Measurements from ENCODE around the gene SMARCB1. TPM values are rescaled to one million over a fixed set of nuclear protein-coding genes. Genes with fewer than 3 reads are reported as not detected.

The SMARCB1 gene
- total and polyA plus RNA-seq, 2 experiments from 2014 or later: 114 to 132 TPM

- TF ChIP-seq ETS1 (IDR thresholded peaks at IDR 0.05) (no peak), CREB1 (CRISPR knock-in tag; IDR thresholded peaks at IDR 0.05; ENCODE audit: low read depth) (no peak), ZNF331 (CRISPR knock-in tag; IDR thresholded peaks at IDR 0.05; ENCODE audit: low read depth) (no peak), JUNB (IDR thresholded peaks at IDR 0.05; ENCODE audit: unreplicated experiment) (no peak)
Observed at GRCh38 chr22:23858484-23858815, 71.7 kb downstream of the SMARCB1 start (continued).

GRCh38 chr22:23859201-23859600 is 72.4 kb downstream of the SMARCB1 start:
- Mint-ChIP-seq H3K9me3 (no peaks in the 10 kb centered on the region), H3K4me3 (peak overlapping the region; percentile 79), H3K27me3 (ENCODE audit: insufficient read depth, low read depth, poor library complexity) (peaks cover 15% of the 10 kb centered on the region), H3K36me3 (ENCODE audit: low read depth) (peaks cover 15% of the 10 kb centered on the region), H3K4me1 (peaks cover 21% of the 10 kb centered on the region), H3K27ac (no peak overlapping the region)
- no peak overlapping the region for H3K27ac ChIP-seq (ENCODE audit: low read depth)
- no peak for TF ChIP-seq NANOG (IDR thresholded peaks at IDR 0.05; ENCODE audit: borderline replicate concordance)
- TF ChIP-seq JUNB (IDR thresholded peaks at IDR 0.05; ENCODE audit: unreplicated experiment): no peak
- no peak for TF ChIP-seq POLR2AphosphoS5 (IDR thresholded peaks at IDR 0.05; ENCODE audit: low read depth)
- TF ChIP-seq EZH2phosphoT487 (IDR thresholded peaks at IDR 0.05; ENCODE audit: unreplicated experiment): no peak
- no peak for TF ChIP-seq ZNF462 (CRISPR knock-in tag; IDR thresholded peaks at IDR 0.05)
- TF ChIP-seq CTCF (conservative IDR thresholded peaks at IDR 0.05; ENCODE audit: low read depth in 2 of 2): no peak
- TF ChIP-seq STAT1 (IDR thresholded peaks at IDR 0.05; ENCODE audit: unreplicated experiment): no peak
- no peak for TF ChIP-seq EZH2 (IDR thresholded peaks at IDR 0.05; ENCODE audit: low read depth, unreplicated experiment)
- TF ChIP-seq ZNF331 (CRISPR knock-in tag; IDR thresholded peaks at IDR 0.05; ENCODE audit: low read depth): no peak
- TF ChIP-seq ETS1 (IDR thresholded peaks at IDR 0.05): no peak
- no peak for TF ChIP-seq ZNF114 (CRISPR knock-in tag; IDR thresholded peaks at IDR 0.05)
- peak overlapping the region; percentile 94 for H3K4me2 ChIP-seq
- H3K4me1 ChIP-seq (ENCODE audit: insufficient read depth): peaks cover 11% of the 10 kb centered on the region
- H4K20me1 ChIP-seq (replicated peaks; ENCODE audit: insufficient read depth): no peaks in the 10 kb centered on the region; the same call in 1 of the 2 replicates
- H3K27me3 ChIP-seq (ENCODE audit: insufficient read depth): no peaks in the 10 kb centered on the region
- no peak for DNase-seq (ENCODE audit: low spot score)
- ATAC-seq: no peak
- no peaks in the 10 kb centered on the region for H3K36me3 ChIP-seq (ENCODE audit: insufficient read depth)
- H3K4me3 ChIP-seq: peak overlapping the region; percentile 75; the same call in 1 of the 2 replicates
- peaks cover 3% of the 10 kb centered on the region for H3K79me2 ChIP-seq (replicated peaks; ENCODE audit: insufficient read depth)
- no peak overlapping the region for H2AFZ ChIP-seq
- no peaks in the 10 kb centered on the region for H3K9me2 ChIP-seq (ENCODE audit: insufficient read depth)
- H3F3A ChIP-seq (replicated peaks; ENCODE audit: low read depth): peaks cover 25% of the 10 kb centered on the region

All from GM23338 (cell line).